IPS DF 6.9 (cell line): ENCODE results near the gene ZC3HAV1.
"Not testable (repeated sequence)": the region's sequence is repeated elsewhere in the genome, so short reads cannot be mapped to it uniquely, and the experiment has no call there.

Experiments
- DNase-seq: peaks from one replicate; pipeline ENCODE4 v3.0.0-alpha.2; 2013; ENCODE audit warnings: low read depth, low spot score
- H3K27ac ChIP-seq: one replicate; pipeline ENCODE4 v1.5.1; 2013; ENCODE audit warnings: low read length, control low read depth
- H3K27me3 ChIP-seq: 2 replicates; pipeline ENCODE4 v1.6.1; 2013; ENCODE audit warnings: mild to moderate bottlenecking, low read length; ENCODE audit not compliant: control insufficient read depth, insufficient read depth
- H3K36me3 ChIP-seq: 2 replicates; pipeline ENCODE4 v1.6.1; 2013; ENCODE audit warnings: low read length; ENCODE audit not compliant: control insufficient read depth, insufficient read depth
- H3K4me1 ChIP-seq: 2 replicates; pipeline ENCODE4 v1.6.1; 2013; ENCODE audit warnings: low read length; ENCODE audit not compliant: control insufficient read depth, insufficient read depth
- H3K4me3 ChIP-seq: 2 replicates; pipeline ENCODE4 v1.5.1; 2013; ENCODE audit warnings: mild to moderate bottlenecking, low read length
- H3K9me3 ChIP-seq: 2 replicates; pipeline ENCODE4 v1.6.1; 2013; ENCODE audit warnings: low read length, inconsistent platforms; ENCODE audit not compliant: control insufficient read depth, insufficient read depth
- WGBS: extraction: QIAGEN DNeasy Blood & Tissue Kit; methylation state at CpG from one replicate; pipeline ENCODE4 v1.1.7; 2013; ENCODE audit warnings: mixed read lengths, missing lambda C conversion rate; ENCODE audit not compliant: insufficient read length, insufficient coverage; 5-methylcytosine and 5-hydroxymethylcytosine counted together

Gene ZC3HAV1

GRCh38 chr7:139029353-139029752, 80.2 kb downstream of the ZC3HAV1 start:
- Histone ChIP-seq H3K27ac (no peak overlapping the region), H3K36me3 (no peaks in the 10 kb centered on the region), H3K27me3 (no peaks in the 10 kb centered on the region), H3K9me3 (no peaks in the 10 kb centered on the region), H3K4me1 (no peaks in the 10 kb centered on the region), H3K4me3 (no peak overlapping the region)
- no CpG with 5 or more reads among the region's 3 CpGs for WGBS
- no peak for DNase-seq

DNA sequence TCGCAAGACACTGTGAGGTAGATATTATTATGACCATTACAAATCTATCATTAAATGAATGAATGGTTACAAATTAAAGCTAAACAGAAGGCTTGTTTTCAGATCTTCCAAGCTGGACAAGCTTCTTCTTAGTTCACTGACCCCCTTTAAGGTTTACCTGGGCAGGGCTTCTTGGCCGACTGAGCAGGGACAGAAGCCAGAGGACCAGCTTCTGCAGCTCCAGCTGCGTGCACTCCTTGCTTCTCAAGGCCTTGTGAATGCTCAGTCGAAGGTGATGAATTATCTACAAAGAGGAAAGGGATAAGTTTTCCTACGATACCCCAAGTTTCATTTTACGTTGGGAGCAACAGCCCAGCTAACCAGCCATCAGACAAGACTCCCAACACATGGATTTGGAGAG, 83.0 kb downstream of the ZC3HAV1 start:
- Histone ChIP-seq H3K27ac (no peak overlapping the region), H3K4me3 (no peak overlapping the region), H3K9me3 (no peaks in the 10 kb centered on the region), H3K36me3 (no peaks in the 10 kb centered on the region), H3K27me3 (no peaks in the 10 kb centered on the region), H3K4me1 (no peaks in the 10 kb centered on the region)
- no CpG with 5 or more reads among the region's 6 CpGs for WGBS
- DNase-seq, result no peak

GRCh38 chr7:139025861-139026260, 83.7 kb downstream of the ZC3HAV1 start:
- not testable (repeated sequence) for H3K36me3 ChIP-seq, H3K9me3 ChIP-seq, H3K27me3 ChIP-seq, DNase-seq, H3K27ac ChIP-seq, H3K4me3 ChIP-seq, H3K4me1 ChIP-seq
- WGBS, result no CpG with 5 or more reads among the region's 5 CpGs

DNA sequence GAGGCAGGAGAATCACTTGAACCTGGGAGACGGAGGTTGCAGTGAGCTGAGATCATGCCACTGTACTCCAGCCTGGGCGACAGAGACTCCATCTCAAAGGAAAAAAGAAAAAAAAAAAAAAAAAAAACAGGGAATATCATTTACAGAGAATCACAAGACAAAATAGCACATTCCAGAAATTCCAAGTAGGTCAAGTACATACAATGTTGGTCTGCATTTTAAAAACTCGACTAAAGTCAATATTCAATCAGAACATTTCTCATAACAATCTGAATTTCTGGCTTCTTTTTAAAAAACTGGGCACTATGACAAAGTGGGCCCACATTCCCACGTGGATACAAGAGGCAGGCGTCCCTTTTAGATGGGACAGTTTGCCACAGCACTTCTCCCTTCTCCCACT, 86.4 kb downstream of the ZC3HAV1 start:
- H3K36me3 ChIP-seq, result no peaks in the 10 kb centered on the region
- H3K9me3 ChIP-seq, result no peaks in the 10 kb centered on the region
- H3K4me3 ChIP-seq, result no peak overlapping the region
- no peak for DNase-seq
- H3K4me1 ChIP-seq, result peaks cover 1% of the 10 kb centered on the region; the same call in 1 of the 2 replicates
- WGBS, result no CpG with 5 or more reads among the region's 5 CpGs
- H3K27ac ChIP-seq, result no peak overlapping the region
- H3K27me3 ChIP-seq, result no peaks in the 10 kb centered on the region

GRCh38 chr7:139022286-139022685, 87.2 kb downstream of the ZC3HAV1 start:
- Histone ChIP-seq H3K4me1 (peaks cover 1% of the 10 kb centered on the region; the same call in 1 of the 2 replicates), H3K4me3 (no peak overlapping the region), H3K9me3 (no peaks in the 10 kb centered on the region), H3K36me3 (no peaks in the 10 kb centered on the region), H3K27ac (no peak overlapping the region), H3K27me3 (no peaks in the 10 kb centered on the region)
- no CpG with 5 or more reads among the region's 4 CpGs for WGBS
- DNase-seq, result no peak

DNA sequence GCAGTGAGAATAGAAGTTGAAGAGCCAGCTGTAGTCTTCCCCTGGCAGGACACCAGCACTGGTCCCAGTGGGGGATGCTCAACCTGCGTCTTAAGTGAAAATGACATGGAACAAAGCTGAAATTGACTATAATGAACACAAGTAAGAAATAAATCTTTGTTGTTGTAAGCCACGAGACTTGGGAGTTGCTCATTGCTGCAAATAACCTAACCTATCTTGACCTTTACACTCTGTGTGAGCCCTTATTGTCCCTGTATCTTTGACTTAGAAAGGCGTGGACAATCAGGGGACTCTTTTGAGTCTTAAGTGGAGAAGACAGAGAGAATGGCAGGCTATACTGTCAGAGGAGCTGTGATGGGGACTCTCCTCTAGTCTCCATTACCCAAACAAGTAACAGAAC, 90.6 kb downstream of the ZC3HAV1 start:
- Histone ChIP-seq H3K4me3 (no peak overlapping the region), H3K27me3 (no peaks in the 10 kb centered on the region), H3K9me3 (no peaks in the 10 kb centered on the region), H3K4me1 (peaks cover 1% of the 10 kb centered on the region; the same call in 1 of the 2 replicates), H3K36me3 (no peaks in the 10 kb centered on the region), H3K27ac (no peak overlapping the region)
- no peak for DNase-seq
- WGBS, result no CpG with 5 or more reads among the region's 3 CpGs

GRCh38 chr7:139016931-139017511, 92.5 kb downstream of the ZC3HAV1 start:
- Histone ChIP-seq H3K4me3 (no peak overlapping the region), H3K27ac (no peak overlapping the region), H3K9me3 (no peaks in the 10 kb centered on the region), H3K36me3 (no peaks in the 10 kb centered on the region), H3K27me3 (no peaks in the 10 kb centered on the region), H3K4me1 (peaks cover 1% of the 10 kb centered on the region; the same call in 1 of the 2 replicates)
- no peak for DNase-seq
- WGBS, result no CpG with 5 or more reads among the region's 7 CpGs

- Histone ChIP-seq H3K9me3 (no peaks in the 10 kb centered on the region), H3K36me3 (no peaks in the 10 kb centered on the region), H3K27me3 (no peaks in the 10 kb centered on the region), H3K4me3 (no peak overlapping the region), H3K4me1 (no peaks in the 10 kb centered on the region), H3K27ac (no peak overlapping the region)
- no CpG with 5 or more reads among the region's 3 CpGs for WGBS
- no peak for DNase-seq
Measured at GRCh38 chr7:139011373-139011772, 98.1 kb downstream of the ZC3HAV1 start.

DNA sequence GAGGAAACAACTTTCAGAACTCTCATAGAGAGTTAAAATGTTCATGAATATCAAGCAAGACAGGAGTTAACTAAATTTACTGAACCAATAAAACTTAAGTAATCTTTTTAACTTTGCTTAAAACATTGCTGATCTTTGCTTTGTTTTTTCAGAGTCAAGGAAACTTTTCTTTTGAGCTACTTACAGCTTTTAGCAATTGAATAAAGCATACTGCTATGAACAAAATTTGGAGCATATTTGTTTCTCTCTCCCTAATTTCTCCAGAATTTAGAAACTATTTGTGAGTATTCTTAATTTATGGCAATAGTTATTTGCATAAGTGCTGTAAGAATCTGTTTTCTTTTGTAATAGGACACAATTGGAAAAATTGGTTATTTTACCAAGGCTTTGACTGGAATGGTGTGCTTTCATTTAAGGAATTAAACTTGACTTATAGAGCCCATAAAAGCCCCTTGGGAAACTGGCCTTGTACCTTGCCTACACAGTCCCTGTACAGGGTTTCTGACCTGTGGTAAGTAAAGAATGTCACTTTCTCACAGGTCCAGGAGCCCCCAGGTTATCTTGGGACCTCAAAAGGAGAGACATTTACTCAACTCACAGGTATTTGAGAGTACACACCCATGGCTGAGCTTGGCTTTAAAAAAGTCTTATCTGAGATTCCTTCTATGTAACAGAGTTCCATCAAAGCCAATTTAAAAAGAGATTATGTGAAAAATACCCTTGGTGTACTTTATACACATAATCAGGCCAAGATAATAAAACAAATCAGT, 105.0 kb downstream of the ZC3HAV1 start:
- Histone ChIP-seq H3K4me3 (no peak overlapping the region), H3K4me1 (no peaks in the 10 kb centered on the region), H3K36me3 (no peaks in the 10 kb centered on the region), H3K9me3 (no peaks in the 10 kb centered on the region; the same call in 1 of the 2 replicates), H3K27me3 (no peaks in the 10 kb centered on the region), H3K27ac (no peak overlapping the region)
- DNase-seq, result no peak

- Histone ChIP-seq H3K27me3 (no peaks in the 10 kb centered on the region), H3K36me3 (no peaks in the 10 kb centered on the region), H3K27ac (no peak overlapping the region), H3K9me3 (no peaks in the 10 kb centered on the region), H3K4me1 (no peaks in the 10 kb centered on the region), H3K4me3 (no peak overlapping the region)
- no CpG with 5 or more reads among the region's 3 CpGs for WGBS
- no peak for DNase-seq
Measured at GRCh38 chr7:138999414-138999813, 110.1 kb downstream of the ZC3HAV1 start.
